IMR-90 (cell line): Measurements from ENCODE around the gene ONECUT2. TPM values are rescaled to one million over a fixed set of nuclear protein-coding genes. Genes with fewer than 3 reads are reported as not detected.

Experiments
- ATAC-seq: fragments of 200-7000 bp; cut with Tn5 transposase; 2 replicates; pipeline ENCODE4 v1.9.1; 2020; ENCODE audit warnings: low read depth, mild to moderate bottlenecking, moderate library complexity
- BruUV-seq: library from RNA; stranded (reverse); fragments of 400-500 nt; replicated peaks from 2 replicates; lab custom pipeline; 2021; lab: Mats Ljungman, UMichigan
- CTCF ChIA-PET: fragments of 300-600 bp; formaldehyde crosslinking; extraction: SDS; loops from one replicate; lab custom pipeline; 2021; ENCODE audit warnings: antibody characterized with exemption; lab: Yijun Ruan, JAX
- POLR2A ChIA-PET: fragments of 300-600 bp; sonication (Branson Sonifier 250); formaldehyde crosslinking; loops from one replicate; lab custom pipeline; 2022; ENCODE audit warnings: antibody characterized with exemption; ENCODE audit not compliant: unreplicated experiment; lab: Charles Lee
- DNase-seq: peaks from one replicate; pipeline ENCODE4 v3.0.0; 2013
- H2AFZ ChIP-seq: replicated peaks from 2 replicates; pipeline ENCODE3; 2013; ENCODE audit warnings: low read length, mild to moderate bottlenecking; ENCODE audit not compliant: poor library complexity
- H2AK5ac ChIP-seq: 2 replicates; pipeline ENCODE4 v1.6.1; 2013; ENCODE audit warnings: low read depth, low read length, inconsistent platforms
- H2AK9ac ChIP-seq: replicated peaks from 2 replicates; pipeline ENCODE3; 2013; ENCODE audit warnings: mild to moderate bottlenecking, low read depth, low read length, moderate library complexity; ENCODE audit not compliant: poor library complexity
- H2BK120ac ChIP-seq: 2 replicates; pipeline ENCODE4 v1.6.1; 2013; ENCODE audit warnings: low read depth, low read length, inconsistent platforms
- H2BK15ac ChIP-seq: 3 replicates; pipeline ENCODE4 v1.6.1; 2013; ENCODE audit warnings: low read depth, low read length, inconsistent platforms
- H2BK20ac ChIP-seq: 2 replicates; pipeline ENCODE4 v1.6.1; 2013; ENCODE audit warnings: low read depth, mild to moderate bottlenecking, inconsistent platforms, low read length, moderate library complexity
- H2BK5ac ChIP-seq: 2 replicates; pipeline ENCODE4 v1.6.1; 2013; ENCODE audit warnings: mild to moderate bottlenecking, low read depth, low read length, inconsistent platforms; ENCODE audit not compliant: poor library complexity, severe bottlenecking
- H3K14ac ChIP-seq: replicated peaks from 2 replicates; pipeline ENCODE4 v1.6.1; 2013; ENCODE audit warnings: low read depth, low read length, inconsistent platforms
- H3K18ac ChIP-seq: 2 replicates; pipeline ENCODE4 v1.6.1; 2013; ENCODE audit warnings: low read depth, low read length, control low read depth
- H3K23ac ChIP-seq: 2 replicates; pipeline ENCODE4 v1.6.1; 2013; ENCODE audit warnings: low read depth, low read length, inconsistent platforms
- H3K27ac ChIP-seq: 2 replicates; pipeline ENCODE4 v1.5.1; 2013; ENCODE audit warnings: mild to moderate bottlenecking, control low read depth, low read length; ENCODE audit not compliant: insufficient read depth
- H3K27me3 ChIP-seq: 2 replicates; pipeline ENCODE4 v1.6.1; 2013; ENCODE audit warnings: low read length; ENCODE audit not compliant: control insufficient read depth, insufficient read depth
- H3K36me3 ChIP-seq: 2 replicates; pipeline ENCODE4 v1.6.1; 2013; ENCODE audit warnings: low read length, mixed read lengths; ENCODE audit not compliant: control insufficient read depth, insufficient read depth
- H3K4ac ChIP-seq: 2 replicates; pipeline ENCODE4 v1.6.1; 2013; ENCODE audit warnings: low read depth, low read length, inconsistent platforms
- H3K4me1 ChIP-seq: 2 replicates; pipeline ENCODE4 v1.6.1; 2013; ENCODE audit warnings: low read length, mixed read lengths; ENCODE audit not compliant: control insufficient read depth, insufficient read depth
- H3K4me2 ChIP-seq: 2 replicates; pipeline ENCODE4 v1.6.1; 2013; ENCODE audit warnings: low read depth, mild to moderate bottlenecking, control low read depth, low read length, moderate library complexity
- H3K4me3 ChIP-seq: 2 replicates; pipeline ENCODE4 v1.5.1; 2013; ENCODE audit warnings: low read depth, mild to moderate bottlenecking, control low read depth, low read length, moderate library complexity; ENCODE audit not compliant: insufficient read depth
- H3K56ac ChIP-seq: 2 replicates; pipeline ENCODE4 v1.6.1; 2013; ENCODE audit warnings: low read length, inconsistent platforms; ENCODE audit not compliant: insufficient read depth; ENCODE audit errors: extremely low read depth
- H3K79me1 ChIP-seq, 2 experiments: 2 replicates each; pipeline ENCODE4 v1.6.1; 2013; ENCODE audit warnings: low read length in 2 of 2, inconsistent platforms in 1 of 2, low read depth in 1 of 2
- H3K9ac ChIP-seq: 2 replicates; pipeline ENCODE4 v1.6.1; 2013; ENCODE audit warnings: low read depth, low read length, control low read depth
- H3K9me1 ChIP-seq: 2 replicates; pipeline ENCODE4 v1.6.1; 2013; ENCODE audit warnings: low read length, inconsistent platforms; ENCODE audit not compliant: insufficient read depth
- H3K9me3 ChIP-seq: 2 replicates; pipeline ENCODE4 v1.6.1; 2013; ENCODE audit warnings: low read length; ENCODE audit not compliant: control insufficient read depth, insufficient read depth
- H4K20me1 ChIP-seq: 2 replicates; pipeline ENCODE4 v1.6.1; 2013; ENCODE audit warnings: low read length, inconsistent platforms; ENCODE audit not compliant: insufficient read depth
- H4K5ac ChIP-seq: 2 replicates; pipeline ENCODE4 v1.6.1; 2013; ENCODE audit warnings: mild to moderate bottlenecking, low read depth, low read length, control low read depth
- H4K8ac ChIP-seq, 2 experiments: 2 replicates each; pipeline ENCODE4 v1.6.1; 2013; ENCODE audit warnings: low read depth in 2 of 2, low read length in 2 of 2, control low read depth in 1 of 2, inconsistent platforms in 1 of 2
- H4K91ac ChIP-seq: 2 replicates; pipeline ENCODE4 v1.6.1; 2013; ENCODE audit warnings: low read depth, low read length, inconsistent platforms; ENCODE audit not compliant: insufficient read depth
- BHLHE40 ChIP-seq: fragments of 150-350 bp; IDR thresholded peaks from 2 replicates; pipeline ENCODE4 v1.6.1; 2016; ENCODE audit warnings: mild to moderate bottlenecking, low read depth, low read length
- CEBPB ChIP-seq: IDR thresholded peaks from 2 replicates; pipeline ENCODE4 v1.6.1; 2012; ENCODE audit warnings: low read depth, low read length, improper control_type of control experiment
- CHD1 ChIP-seq: IDR thresholded peaks from 2 replicates; pipeline ENCODE4 v1.6.1; 2012; ENCODE audit warnings: low read depth, low read length, improper control_type of control experiment
- FOS ChIP-seq: fragments of 150-350 bp; IDR thresholded peaks from 2 replicates; pipeline ENCODE4 v1.6.1; 2016; ENCODE audit warnings: low read depth, low read length
- MAFK ChIP-seq: IDR thresholded peaks from 2 replicates; pipeline ENCODE4 v1.6.1; 2012; ENCODE audit warnings: low read depth, low read length, improper control_type of control experiment
- MAZ ChIP-seq: IDR thresholded peaks from 2 replicates; pipeline ENCODE4 v1.6.1; 2012; ENCODE audit warnings: low read depth, mild to moderate bottlenecking, low read length, improper control_type of control experiment, moderate library complexity, borderline replicate concordance
- MXI1 ChIP-seq: IDR thresholded peaks from 2 replicates; pipeline ENCODE4 v1.6.1; 2012; ENCODE audit warnings: low read depth, mild to moderate bottlenecking, low read length, moderate library complexity, borderline replicate concordance
- NFE2L2 ChIP-seq: fragments of 150-350 bp; IDR thresholded peaks from 2 replicates; pipeline ENCODE4 v1.6.1; 2016; ENCODE audit warnings: low read depth, mild to moderate bottlenecking, low read length
- POLR2A ChIP-seq: IDR thresholded peaks from 2 replicates; pipeline ENCODE4 v1.6.1; 2012; ENCODE audit warnings: mild to moderate bottlenecking, low read depth, low read length
- RAD21 ChIP-seq: IDR thresholded peaks from 2 replicates; pipeline ENCODE4 v1.6.1; 2012; ENCODE audit warnings: low read length, improper control_type of control experiment
- RFX5 ChIP-seq: IDR thresholded peaks from 2 replicates; pipeline ENCODE4 v1.8.0; 2012; ENCODE audit warnings: low read depth, mild to moderate bottlenecking, low read length, moderate library complexity
- WGBS, 2 experiments: methylation state at CpG; one replicate each; pipeline versions ENCODE4 v1.1.5 to v1.1.7; 2013; ENCODE audit warnings: missing lambda C conversion rate in 2 of 2; ENCODE audit not compliant: insufficient read length in 1 of 2; ENCODE audit errors: extremely low coverage in 2 of 2; 5-methylcytosine and 5-hydroxymethylcytosine counted together
- dilution Hi-C: fragments of 300-500 bp; cut with HindIII; formaldehyde crosslinking; loops from one replicate; pipeline ENCODE4 v1.14.3; 2018; ENCODE audit warnings: low sequenced_read_pairs; ENCODE audit not compliant: unreplicated experiment
- in situ Hi-C: fragments of 300-500 bp; cut with MboI; formaldehyde crosslinking; loops from 3 replicates; pipeline ENCODE4 v1.14.3; 2019; ENCODE audit warnings: low sequenced_read_pairs, inconsistent platforms, mixed read lengths
- intact Hi-C: fragments of 100-400 bp; cut with micrococcal nuclease; formaldehyde crosslinking; loops from 2 replicates; pipeline ENCODE4 v1.10.0; 2022
- polyA plus RNA-seq, 3 experiments: library from polyadenylated mRNA; depleted of rRNA; stranded (reverse); fragments of >200 nt; gene quantifications; 2 replicates each; pipeline ENCODE4 v1.2.3, GENCODE V29; 2012; ENCODE audit warnings: low replicate concordance in 1 of 3
- total RNA-seq: library from RNA; depleted of rRNA; stranded (reverse); fragments of >200 nt; gene quantifications from 2 replicates; pipeline ENCODE4 v1.2.3, GENCODE V29; 2012
- TF ChIP-seq, protein P1 (sequence below): fragments of 150-350 bp; IDR thresholded peaks from 2 replicates; pipeline ENCODE4 v1.6.1; 2017; ENCODE audit warnings: mild to moderate bottlenecking, antibody characterized with exemption, low read length, low read depth

ONECUT2 gene
- total and polyA plus RNA-seq, 2 of the 4 experiments (the other 2 are of a cell fraction): under 0.01 to 0.02 TPM

DNA sequence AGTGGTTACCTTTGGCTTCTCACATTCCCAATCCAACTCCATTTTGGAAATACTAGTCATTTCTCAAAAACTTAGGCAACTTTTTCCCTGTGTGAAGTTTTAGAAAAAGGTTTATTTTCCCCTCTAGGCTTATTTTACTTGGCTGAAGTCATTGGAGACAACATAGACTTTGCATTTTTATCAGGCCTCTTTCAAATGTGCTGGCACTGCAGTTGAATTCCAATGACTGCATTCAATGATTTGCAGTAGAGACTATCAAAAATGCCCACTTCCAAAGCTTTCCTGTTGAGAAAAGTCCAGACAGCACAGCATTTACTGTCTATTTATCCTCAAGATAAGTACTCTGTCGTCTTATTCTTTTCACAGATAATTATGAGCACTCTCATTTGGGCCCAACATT is 70.1 kb downstream of the ONECUT2 start:
- WGBS, 2 experiments: no CpG with 5 or more reads among the region's 1 CpG
- no peak overlapping the region for H3K4me2 ChIP-seq
- dilution Hi-C loops (no loop called here), in situ Hi-C loops (no loop called here), intact Hi-C loops (no loop called here)
- ChIA-PET POLR2A (no interaction called here), CTCF (no interaction called here)
- no TSS peak for BruUV-seq
- peaks cover 1% of the 10 kb centered on the region for H3K27me3 ChIP-seq
- H3K4me1 ChIP-seq: no peaks in the 10 kb centered on the region
- no peak overlapping the region for H3K4me3 ChIP-seq
- H3K27ac ChIP-seq: no peak overlapping the region
- no peak overlapping the region for H4K91ac ChIP-seq
- no peaks in the 10 kb centered on the region for H3K36me3 ChIP-seq
- H2BK15ac ChIP-seq: no peak overlapping the region
- H3K14ac ChIP-seq: no peak overlapping the region
- no peak overlapping the region for H3K56ac ChIP-seq
- H3K9me1 ChIP-seq: no peaks in the 10 kb centered on the region
- H3K4ac ChIP-seq: no peak overlapping the region
- DNase-seq (no peak), ATAC-seq (no peak)
- no peak overlapping the region for H3K23ac ChIP-seq
- no peak overlapping the region for H4K8ac ChIP-seq
- no peaks in the 10 kb centered on the region for H3K9me3 ChIP-seq
- H2BK20ac ChIP-seq: no peak overlapping the region
- H2BK5ac ChIP-seq: no peak overlapping the region
- H2AK5ac ChIP-seq: no peak overlapping the region
- TF ChIP-seq MAZ: no peak
- no peak for TF ChIP-seq RFX5
- no peak for TF ChIP-seq NFE2L2
- no peak for TF ChIP-seq CEBPB
- TF ChIP-seq BHLHE40: no peak
- TF ChIP-seq, protein P1, sequence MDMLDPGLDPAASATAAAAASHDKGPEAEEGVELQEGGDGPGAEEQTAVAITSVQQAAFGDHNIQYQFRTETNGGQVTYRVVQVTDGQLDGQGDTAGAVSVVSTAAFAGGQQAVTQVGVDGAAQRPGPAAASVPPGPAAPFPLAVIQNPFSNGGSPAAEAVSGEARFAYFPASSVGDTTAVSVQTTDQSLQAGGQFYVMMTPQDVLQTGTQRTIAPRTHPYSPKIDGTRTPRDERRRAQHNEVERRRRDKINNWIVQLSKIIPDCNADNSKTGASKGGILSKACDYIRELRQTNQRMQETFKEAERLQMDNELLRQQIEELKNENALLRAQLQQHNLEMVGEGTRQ: no peak
- no peak for TF ChIP-seq FOS
- TF ChIP-seq MXI1: no peak
- no peak for TF ChIP-seq MAFK
- TF ChIP-seq CHD1: no peak
- no peak for TF ChIP-seq RAD21
- no peak for TF ChIP-seq POLR2A
- no peak overlapping the region for H2AK9ac ChIP-seq
- H4K5ac ChIP-seq: no peak overlapping the region
- no peak overlapping the region for H2BK120ac ChIP-seq
- H3K9ac ChIP-seq: no peak overlapping the region
- no peaks in the 10 kb centered on the region for H4K20me1 ChIP-seq
- H3K79me1 ChIP-seq: no peaks in the 10 kb centered on the region
- H2AFZ ChIP-seq: no peak overlapping the region
- H3K18ac ChIP-seq: no peak overlapping the region
